ENCODE results near the gene KRT17. TPM values are rescaled to one million over a fixed set of nuclear protein-coding genes. Genes with fewer than 3 reads are reported as not detected.
"Not testable (repeated sequence)": the region's sequence is repeated elsewhere in the genome, so short reads cannot be mapped to it uniquely, and the experiment has no call there.

KRT17 gene
- total RNA-seq, 1 donor from 2014 or later, result 238 TPM

- no peak for DNase-seq (ENCODE audit: low spot score in 2 of 2, unreplicated experiment in 2 of 2)
- Mint-ChIP-seq H3K9me3 (no peaks in the 10 kb centered on the region), H3K4me1 (peaks cover 19% of the 10 kb centered on the region), H3K27ac (no peak overlapping the region), H3K4me3 (no peak overlapping the region), H3K36me3 (no peaks in the 10 kb centered on the region), H3K27me3 (ENCODE audit: low read depth) (no peaks in the 10 kb centered on the region)
- TF ChIP-seq CTCF (IDR thresholded peaks at IDR 0.05; ENCODE audit: unreplicated experiment), result no peak
Observed at GRCh38 chr17:41629316-41629715, 4.9 kb upstream of the KRT17 start.

GRCh38 chr17:41628621-41629255, 4.4 kb upstream of the KRT17 start:
- H3K36me3 Mint-ChIP-seq, result not testable (repeated sequence)

GRCh38 chr17:41628073-41628370, 3.6 kb upstream of the KRT17 start:
- not testable (repeated sequence) for H3K36me3 Mint-ChIP-seq; H3K9me3 Mint-ChIP-seq; H3K27me3 Mint-ChIP-seq (ENCODE audit: low read depth); DNase-seq (ENCODE audit: low spot score in 2 of 2, unreplicated experiment in 2 of 2); H3K4me3 Mint-ChIP-seq; H3K27ac Mint-ChIP-seq
- peaks cover 27% of the 10 kb centered on the region for H3K4me1 Mint-ChIP-seq

More at GRCh38 chr17:41628621-41629255, 4.4 kb upstream of the KRT17 start:
- not testable (repeated sequence) for DNase-seq (ENCODE audit: low spot score in 2 of 2, unreplicated experiment in 2 of 2); H3K27me3 Mint-ChIP-seq (ENCODE audit: low read depth); H3K4me3 Mint-ChIP-seq; H3K27ac Mint-ChIP-seq; H3K9me3 Mint-ChIP-seq
- peaks cover 19% of the 10 kb centered on the region for H3K4me1 Mint-ChIP-seq

GRCh38 chr17:41627316-41628072, 3.1 kb upstream of the KRT17 start:
- TF ChIP-seq CTCF (IDR thresholded peaks at IDR 0.05; ENCODE audit: unreplicated experiment), result no peak
- Mint-ChIP-seq H3K36me3 (no peaks in the 10 kb centered on the region), H3K27ac (peak overlapping the region; percentile 34), H3K27me3 (ENCODE audit: low read depth) (no peaks in the 10 kb centered on the region), H3K9me3 (no peaks in the 10 kb centered on the region), H3K4me3 (no peak overlapping the region), H3K4me1 (peaks cover 32% of the 10 kb centered on the region)
- DNase-seq (ENCODE audit: low spot score in 2 of 2, unreplicated experiment in 2 of 2), result no peak

GRCh38 chr17:41626914-41627295, 2.5 kb upstream of the KRT17 start:
- H3K36me3 Mint-ChIP-seq; DNase-seq (ENCODE audit: low spot score in 2 of 2, unreplicated experiment in 2 of 2); H3K27ac Mint-ChIP-seq; H3K4me3 Mint-ChIP-seq; H3K27me3 Mint-ChIP-seq (ENCODE audit: low read depth); H3K9me3 Mint-ChIP-seq: not testable (repeated sequence)
- peaks cover 37% of the 10 kb centered on the region for H3K4me1 Mint-ChIP-seq

- Mint-ChIP-seq H3K27ac (peak overlapping the region; percentile 95), H3K4me1 (peaks cover 43% of the 10 kb centered on the region)
- not testable (repeated sequence) for H3K36me3 Mint-ChIP-seq; H3K9me3 Mint-ChIP-seq; H3K4me3 Mint-ChIP-seq; DNase-seq (ENCODE audit: low spot score in 2 of 2, unreplicated experiment in 2 of 2); H3K27me3 Mint-ChIP-seq (ENCODE audit: low read depth)
Observed at GRCh38 chr17:41626028-41626913, 1.9 kb upstream of the KRT17 start.

GRCh38 chr17:41625602-41626001, 1.2 kb upstream of the KRT17 start:
- H3K9me3 Mint-ChIP-seq, result no peaks in the 10 kb centered on the region
- TF ChIP-seq CTCF (IDR thresholded peaks at IDR 0.05; ENCODE audit: unreplicated experiment), result no peak
- H3K27me3 Mint-ChIP-seq (ENCODE audit: low read depth), result no peaks in the 10 kb centered on the region
- no peak overlapping the region for H3K4me3 Mint-ChIP-seq
- peaks cover 4% of the 10 kb centered on the region for H3K36me3 Mint-ChIP-seq
- H3K4me1 Mint-ChIP-seq, result peaks cover 50% of the 10 kb centered on the region
- H3K27ac Mint-ChIP-seq, result peak overlapping the region; percentile 95
- DNase-seq (ENCODE audit: low spot score in 2 of 2, unreplicated experiment in 2 of 2), result no peak

GRCh38 chr17:41623184-41623861, 1.1 kb downstream of the KRT17 start:
- Mint-ChIP-seq H3K4me1 (peaks cover 63% of the 10 kb centered on the region), H3K27ac (peak overlapping the region; percentile 73), H3K4me3 (peak overlapping the region; percentile 60), H3K36me3 (peaks cover 10% of the 10 kb centered on the region)
- DNase-seq (ENCODE audit: low spot score in 2 of 2, unreplicated experiment in 2 of 2); H3K27me3 Mint-ChIP-seq (ENCODE audit: low read depth); H3K9me3 Mint-ChIP-seq: not testable (repeated sequence)

GRCh38 chr17:41622340-41623183, 1.8 kb downstream of the KRT17 start:
- peak overlapping the region; percentile 60 for H3K4me3 Mint-ChIP-seq
- H3K4me1 Mint-ChIP-seq, result peaks cover 70% of the 10 kb centered on the region
- H3K36me3 Mint-ChIP-seq, result peaks cover 10% of the 10 kb centered on the region
- not testable (repeated sequence) for H3K9me3 Mint-ChIP-seq; DNase-seq (ENCODE audit: low spot score in 2 of 2, unreplicated experiment in 2 of 2); H3K27me3 Mint-ChIP-seq (ENCODE audit: low read depth)
- H3K27ac Mint-ChIP-seq, result peak overlapping the region; percentile 73

Measured in mesothelial cell of epicardium (in vitro differentiated cells).